NCI-H128 (cell line): ENCODE data around the gene SYPL2.

Source experiments
- DNase-seq: peaks from one replicate; lab custom pipeline; 2025; ENCODE audit not compliant: unreplicated experiment; lab: John Stamatoyannopoulos, UW

SYPL2 gene

GRCh38 chr1:109513110-109513710 is 46.9 kb downstream of the SYPL2 start:
- no peak for DNase-seq

DNA sequence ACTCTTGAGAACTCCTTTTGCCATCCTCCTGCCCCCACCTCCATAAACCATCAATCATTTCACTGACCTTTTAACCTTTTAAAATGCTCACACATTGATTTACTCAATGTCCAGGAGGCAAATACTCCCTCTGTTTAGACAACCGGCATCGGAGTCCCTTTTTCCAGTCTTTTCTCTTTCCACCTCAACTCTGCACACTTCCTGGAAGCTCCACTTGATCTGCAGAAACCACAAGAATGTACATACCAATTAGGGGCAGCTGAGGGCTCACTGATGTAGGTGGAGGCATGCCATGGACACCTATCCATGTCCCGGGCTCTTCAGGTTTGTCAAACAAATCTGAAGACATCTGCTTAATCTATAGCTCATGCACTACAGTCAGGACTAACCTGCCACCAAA is 48.5 kb downstream of the SYPL2 start:
- DNase-seq: no peak

- DNase-seq: no peak
These were observed 50.5 kb downstream of the SYPL2 start for GRCh38 chr1:109516872-109517271.

DNA sequence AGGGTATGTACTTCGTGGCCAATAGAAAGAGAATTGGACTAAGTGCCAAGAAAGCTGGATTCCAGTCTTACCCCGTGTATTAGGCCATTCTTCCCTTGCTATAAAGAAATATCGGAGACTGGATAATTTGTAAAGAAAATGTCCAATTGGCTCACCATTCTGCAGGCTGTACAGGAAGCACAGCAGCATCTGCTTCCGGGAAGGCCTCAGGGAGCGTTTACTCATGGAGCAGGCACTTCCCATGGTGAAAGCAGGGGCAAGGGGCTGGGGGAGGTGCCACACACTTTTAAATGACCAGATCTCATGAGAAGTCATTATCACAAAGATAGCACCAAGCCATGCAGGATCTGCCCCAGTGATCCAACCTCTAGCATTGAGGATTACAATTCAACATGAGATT is 51.0 kb downstream of the SYPL2 start:
- no peak for DNase-seq

DNA sequence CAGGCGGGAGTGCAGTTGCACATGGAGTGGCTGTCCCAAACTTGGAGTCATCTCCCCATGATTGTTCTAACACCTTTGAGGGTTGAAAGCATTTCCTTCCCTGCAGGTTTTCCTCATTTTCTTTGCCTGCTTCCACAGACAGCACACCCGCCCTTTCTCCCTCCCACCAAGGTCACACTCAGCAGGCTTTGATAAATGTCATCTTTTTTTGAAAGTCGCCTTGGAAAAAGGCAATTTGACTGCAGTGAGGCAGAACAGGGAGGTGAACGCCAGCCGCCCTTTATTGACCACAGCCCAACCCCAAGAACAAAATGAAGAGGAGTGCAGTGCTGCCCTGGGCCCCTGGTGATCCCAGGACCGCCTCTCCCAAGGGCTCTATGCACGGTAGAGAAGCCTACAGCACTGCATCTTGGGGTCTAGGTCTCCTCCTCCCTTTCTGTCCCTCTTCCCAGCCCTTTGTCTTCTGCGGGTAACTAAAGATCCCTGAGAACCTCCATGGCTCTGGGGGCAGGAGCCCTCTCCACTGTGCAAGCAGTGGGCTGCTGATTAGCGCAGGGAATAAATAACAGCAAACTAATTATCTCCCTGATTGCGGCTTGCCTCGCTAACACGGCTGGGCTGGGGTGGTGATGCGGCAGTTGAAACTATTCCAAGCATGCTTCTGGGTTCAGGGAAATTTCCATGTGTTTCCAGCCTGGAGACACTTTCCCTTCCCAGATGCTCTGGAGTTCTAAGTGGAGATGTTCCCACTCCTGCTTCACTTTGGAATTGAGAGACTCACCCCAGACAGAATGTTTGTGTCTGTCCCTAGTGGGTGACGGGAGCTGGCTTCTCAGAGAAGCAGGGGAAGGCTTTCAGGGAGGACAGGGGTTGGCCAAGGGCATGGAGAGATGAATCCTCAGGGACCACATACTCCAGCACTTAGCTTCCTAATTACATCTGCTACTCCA is 54.9 kb downstream of the SYPL2 start:
- no peak for DNase-seq

DNA sequence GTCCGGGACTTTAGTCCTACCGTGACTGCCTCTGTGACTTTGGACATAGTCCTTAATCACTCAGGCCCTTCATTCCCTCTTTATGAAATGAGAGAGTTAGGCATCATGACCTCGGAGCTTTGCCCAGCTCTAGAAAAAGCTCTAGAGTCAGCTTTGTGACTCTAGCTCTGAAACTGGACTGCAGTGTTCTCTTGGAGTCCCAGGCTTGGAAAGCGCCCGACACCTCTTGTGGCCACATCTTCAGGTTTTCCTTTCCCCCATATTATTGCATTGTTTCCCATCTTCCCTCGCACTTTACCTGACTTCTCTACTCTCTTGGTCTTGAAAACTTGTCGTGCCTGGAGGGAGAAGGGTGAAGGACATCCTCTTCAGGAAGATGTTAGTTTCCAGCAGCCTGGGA is 55.7 kb downstream of the SYPL2 start:
- DNase-seq: no peak

DNA sequence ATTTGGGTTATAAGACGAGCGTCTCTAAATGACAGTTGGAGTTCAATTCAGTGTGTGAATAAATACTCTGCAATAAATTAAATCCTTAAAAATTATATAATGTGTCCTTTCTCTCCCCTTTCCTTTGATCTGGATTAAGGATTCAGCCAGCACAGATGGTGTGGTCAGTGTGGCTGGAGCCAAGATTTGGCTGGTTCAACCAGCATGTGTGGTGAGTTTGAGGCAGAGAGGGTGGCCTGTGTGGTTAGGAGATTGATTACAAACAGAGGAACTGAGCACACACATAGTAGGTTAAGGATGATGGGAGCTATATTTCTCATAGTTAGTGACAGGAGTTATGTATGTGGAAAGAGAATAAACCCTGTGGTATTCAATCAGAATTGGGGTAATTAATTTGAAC is 57.4 kb downstream of the SYPL2 start:
- DNase-seq: no peak

GRCh38 chr1:109527098-109527811 is 60.9 kb downstream of the SYPL2 start:
- no peak for DNase-seq

GRCh38 chr1:109527846-109528695 is 61.7 kb downstream of the SYPL2 start:
- no peak for DNase-seq

DNA sequence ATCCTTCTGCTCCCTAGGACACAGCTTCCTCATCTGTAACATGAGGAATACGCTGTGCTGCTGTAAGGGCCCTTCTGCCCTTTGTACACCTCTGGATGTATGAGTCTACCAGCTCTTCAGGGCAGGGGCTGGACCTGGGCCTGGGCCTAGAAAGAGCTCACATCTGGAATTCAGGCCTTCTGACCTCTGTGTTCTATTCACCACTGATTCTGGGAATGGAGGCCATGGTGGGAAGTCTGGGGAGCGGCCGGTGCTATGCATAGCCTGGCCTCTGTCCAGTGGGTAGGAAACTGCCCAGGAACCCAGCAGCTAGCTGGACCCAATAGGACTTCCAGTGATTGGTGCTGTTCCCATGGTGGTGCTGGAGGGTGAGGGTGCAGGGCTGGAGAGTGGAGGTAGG is 62.4 kb downstream of the SYPL2 start:
- no peak for DNase-seq

DNA sequence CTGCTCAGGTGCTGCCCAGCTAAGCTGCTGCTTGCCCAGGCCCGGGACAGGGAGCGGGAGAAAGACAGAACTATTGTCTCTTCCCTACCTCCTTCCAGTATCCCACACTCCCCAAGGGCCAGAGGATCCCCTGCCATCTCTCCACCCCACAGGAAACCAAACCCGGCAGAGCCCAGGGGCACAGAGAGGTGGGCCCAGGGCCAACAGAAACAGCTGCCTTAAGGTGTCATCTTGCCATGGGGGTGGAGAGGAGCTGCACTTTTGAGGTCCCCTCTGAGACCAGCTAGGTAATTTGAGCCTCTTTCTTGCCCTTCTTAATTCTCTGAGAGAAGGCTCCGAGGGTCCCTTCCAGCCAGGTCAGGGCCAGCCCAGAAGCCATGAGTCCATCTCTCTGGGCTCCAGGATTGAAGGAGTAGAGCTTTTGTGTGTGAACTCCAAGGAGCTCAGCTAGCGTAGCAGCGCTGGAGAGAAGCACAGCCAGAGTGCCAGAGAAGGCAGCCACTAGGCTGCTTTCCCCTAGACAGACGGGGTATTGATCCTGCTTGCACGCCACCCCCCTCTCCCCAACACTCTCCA is 63.6 kb downstream of the SYPL2 start:
- DNase-seq: no peak

GRCh38 chr1:109530457-109531087 is 64.2 kb downstream of the SYPL2 start:
- DNase-seq: no peak

DNA sequence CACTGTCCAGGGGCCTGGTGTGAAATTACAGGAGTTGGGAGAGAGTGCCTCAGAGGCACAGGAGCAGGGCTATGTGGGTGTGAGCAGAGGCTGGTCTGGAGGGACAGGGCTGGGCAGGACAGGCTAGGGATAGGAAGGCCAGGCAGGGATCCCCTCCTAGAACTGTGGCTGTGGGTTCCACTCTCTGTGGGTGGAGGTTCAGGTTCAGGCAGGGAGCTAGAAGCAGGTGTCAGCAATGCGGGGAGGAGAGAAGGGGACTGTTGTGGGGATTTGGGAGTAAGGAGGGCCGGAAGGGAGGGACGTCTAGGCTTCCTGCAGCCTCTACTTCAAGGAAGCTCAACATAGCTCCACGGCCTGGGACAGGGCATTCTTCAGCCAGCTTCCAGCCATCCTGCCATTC is 65.0 kb downstream of the SYPL2 start:
- no peak for DNase-seq
